DLD1 (cell line): Measurements from ENCODE around the gene TMEM98.
"Not testable (repeated sequence)": the region's sequence is repeated elsewhere in the genome, so short reads cannot be mapped to it uniquely, and the experiment has no call there.

Source experiments
- in situ Hi-C: cut with HindIII; loops from 2 replicates; pipeline ENCODE4 v1.10.0; 2017; ENCODE audit warnings: low sequenced_read_pairs

Gene TMEM98

GRCh38 chr17:32971171-32971570 is 43.2 kb downstream of the TMEM98 start:
- in situ Hi-C loops, result no loop called here

GRCh38 chr17:32976131-32976530 is 48.2 kb downstream of the TMEM98 start:
- in situ Hi-C loops, result no loop called here

- in situ Hi-C loops, result no loop called here
These were observed 48.7 kb downstream of the TMEM98 start for GRCh38 chr17:32976605-32977004.

GRCh38 chr17:32980230-32980629 is 52.3 kb downstream of the TMEM98 start:
- in situ Hi-C loops, result no loop called here

- in situ Hi-C loops, result not testable (repeated sequence)
These were observed 53.7 kb downstream of the TMEM98 start for GRCh38 chr17:32981611-32982010.

- in situ Hi-C loops, result no loop called here
These were observed 57.2 kb downstream of the TMEM98 start for GRCh38 chr17:32985050-32985756.

GRCh38 chr17:32987453-32987805 is 59.5 kb downstream of the TMEM98 start:
- in situ Hi-C loops, result not testable (repeated sequence)

- in situ Hi-C loops, result not testable (repeated sequence)
These were observed 59.9 kb downstream of the TMEM98 start for GRCh38 chr17:32987868-32988267.

GRCh38 chr17:32988481-32989101 is 60.6 kb downstream of the TMEM98 start:
- in situ Hi-C loops, result no loop called here

GRCh38 chr17:32992321-32993033 is 64.5 kb downstream of the TMEM98 start:
- in situ Hi-C loops, result no loop called here

GRCh38 chr17:32993977-32994376 is 66.0 kb downstream of the TMEM98 start:
- in situ Hi-C loops, result no loop called here
